HG03354 (cell line): Measurements from ENCODE around the gene DNASE1L2.

Source experiments
- ATAC-seq: cut with Tn5 transposase; IDR thresholded peaks from one replicate; pipeline ENCODE4 v1.9.1; 2021; ENCODE audit warnings: mild to moderate bottlenecking; ENCODE audit not compliant: unreplicated experiment, poor library complexity, severe bottlenecking

The DNASE1L2 gene

GRCh38 chr16:2236337-2237101, at the start of gene DNASE1L2:
DNASE1L2 (plus strand) TSS chr16:2236444; CDS start chr16:2236817, 373 bp downstream.
- no peak for ATAC-seq

DNA sequence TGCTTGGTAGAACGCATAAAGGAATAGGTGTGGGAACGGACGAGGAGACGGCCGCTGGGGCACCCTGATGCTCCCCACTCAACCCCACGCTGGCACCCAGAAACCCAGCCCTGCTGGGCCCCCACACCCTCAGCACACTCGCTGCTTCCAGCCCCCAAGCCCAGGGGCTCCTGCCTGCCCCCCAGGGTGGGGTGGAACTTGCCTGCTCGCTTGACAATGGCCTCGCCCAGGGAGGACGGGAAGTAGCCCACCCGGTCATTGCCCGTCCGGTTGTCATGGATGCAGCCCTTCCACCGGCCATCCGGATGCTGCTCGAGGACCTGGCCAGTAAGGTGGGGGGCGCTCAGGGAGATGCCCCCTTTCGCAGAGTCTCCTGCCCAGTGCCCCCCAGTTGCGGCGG, 49.7 kb upstream of the DNASE1L2 start:
- no peak for ATAC-seq

DNA sequence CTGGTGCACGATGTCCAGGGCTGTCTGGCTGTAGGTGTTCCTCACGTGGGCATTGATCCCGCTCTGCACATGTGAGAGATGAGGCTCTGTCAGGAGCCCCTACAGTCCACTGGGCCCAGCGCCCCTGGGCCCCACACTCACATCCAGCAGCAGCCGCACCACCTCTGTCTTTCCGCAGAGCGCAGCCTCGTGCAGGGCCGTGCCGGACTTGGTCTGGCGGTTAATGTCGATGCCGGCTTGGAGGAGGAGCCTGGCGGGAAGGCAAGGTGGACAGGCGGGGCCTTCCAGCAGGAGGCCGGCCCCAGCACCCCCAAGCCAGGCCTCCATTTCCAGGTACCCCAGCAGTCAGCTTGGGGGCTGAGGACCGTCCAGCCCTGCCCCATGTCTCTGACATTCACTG, 49.0 kb upstream of the DNASE1L2 start:
- ATAC-seq = no peak

DNA sequence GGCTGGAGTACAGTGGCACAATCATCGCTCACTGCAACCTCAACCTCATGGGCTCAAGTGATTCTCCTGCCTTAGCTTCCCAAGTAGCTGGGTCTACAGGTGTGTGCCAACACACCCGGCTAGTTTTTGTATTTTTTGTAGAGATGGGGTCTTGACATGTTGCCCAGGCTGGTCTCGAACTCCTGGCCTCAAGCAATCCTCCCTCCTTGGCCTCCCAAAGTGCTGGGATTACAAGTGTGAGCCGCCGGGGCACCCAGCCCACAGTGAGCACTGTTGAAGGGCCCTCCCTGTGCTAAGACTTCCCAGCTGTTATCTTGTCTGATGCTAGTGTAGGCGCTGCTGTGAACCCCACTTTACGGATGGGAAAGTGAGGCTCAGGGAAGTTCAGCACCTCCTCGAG, 47.8 kb upstream of the DNASE1L2 start:
- no peak for ATAC-seq

DNA sequence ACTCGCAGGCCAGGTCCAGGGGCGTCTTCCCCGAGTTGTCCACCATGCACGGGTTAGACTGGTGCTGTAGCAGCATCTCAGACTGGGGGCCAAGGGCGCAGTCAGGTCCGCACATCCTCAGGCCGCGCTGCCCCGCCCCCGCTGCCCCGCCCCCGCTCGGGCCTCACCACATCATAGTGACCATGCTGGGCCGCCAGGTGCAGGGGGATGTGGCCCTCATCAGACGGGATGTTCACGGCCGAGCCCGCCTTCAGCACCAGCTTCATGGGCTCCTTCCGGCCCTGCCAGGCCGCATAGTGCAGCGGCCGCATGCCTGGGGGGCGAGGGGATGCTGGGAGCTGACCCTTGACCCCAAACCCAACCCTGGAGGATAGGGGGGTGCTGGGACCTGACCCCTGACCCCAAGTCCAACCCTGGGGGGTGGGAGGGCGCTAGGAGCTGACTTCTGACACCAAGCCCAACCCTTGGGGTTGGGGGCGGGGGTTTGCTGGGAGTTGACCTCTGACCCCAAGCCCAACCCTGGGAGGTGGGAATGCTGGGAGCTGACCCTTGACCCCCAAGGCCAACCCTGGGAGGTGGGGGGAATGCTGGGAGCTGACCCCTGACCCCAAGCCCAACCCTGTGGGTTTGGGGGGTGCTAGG, 46.9 kb upstream of the DNASE1L2 start:
- ATAC-seq = no peak

GRCh38 chr16:2190002-2190658, 46.1 kb upstream of the DNASE1L2 start:
- no peak for ATAC-seq

DNA sequence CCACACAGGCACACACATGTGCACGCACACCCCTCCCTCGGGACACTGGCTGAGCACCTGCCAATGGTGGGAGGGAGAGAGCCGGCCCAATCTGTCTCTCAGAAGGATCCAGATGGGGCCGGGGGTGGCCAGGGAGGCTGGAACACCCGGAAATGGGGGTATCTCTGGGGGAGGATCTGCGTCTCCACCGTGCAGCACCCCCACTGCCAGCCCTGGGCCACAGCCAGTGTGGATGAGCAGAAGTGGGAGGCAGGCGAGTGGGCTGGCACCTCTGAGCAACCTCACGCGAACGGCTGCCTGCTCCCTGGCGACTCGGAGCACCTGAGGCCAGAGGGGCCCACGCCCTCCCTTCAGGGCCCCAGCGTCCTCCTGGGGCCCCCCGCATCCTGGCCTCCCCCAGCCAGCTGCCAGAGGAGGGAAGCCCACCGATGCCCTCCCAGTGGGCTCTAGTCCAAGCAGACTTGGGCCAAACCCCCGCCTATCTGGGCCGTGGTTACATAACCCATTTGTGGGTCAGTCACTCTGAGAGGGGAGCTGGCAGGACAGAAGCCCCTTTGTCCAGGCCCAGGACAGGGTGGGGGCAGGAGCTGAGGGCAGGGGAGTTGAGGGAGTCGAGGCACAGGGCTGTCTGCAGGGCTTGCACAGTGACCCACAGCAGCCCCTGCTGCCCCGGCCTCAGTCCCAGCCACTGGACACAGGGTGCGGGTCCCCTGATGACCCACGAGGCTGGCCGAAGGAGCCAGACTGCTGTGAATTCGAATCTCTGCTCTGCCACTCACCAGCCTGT, 45.4 kb upstream of the DNASE1L2 start:
- ATAC-seq = no peak

- no peak for ATAC-seq
These were observed 44.9 kb upstream of the DNASE1L2 start for GRCh38 chr16:2191446-2191706.

DNA sequence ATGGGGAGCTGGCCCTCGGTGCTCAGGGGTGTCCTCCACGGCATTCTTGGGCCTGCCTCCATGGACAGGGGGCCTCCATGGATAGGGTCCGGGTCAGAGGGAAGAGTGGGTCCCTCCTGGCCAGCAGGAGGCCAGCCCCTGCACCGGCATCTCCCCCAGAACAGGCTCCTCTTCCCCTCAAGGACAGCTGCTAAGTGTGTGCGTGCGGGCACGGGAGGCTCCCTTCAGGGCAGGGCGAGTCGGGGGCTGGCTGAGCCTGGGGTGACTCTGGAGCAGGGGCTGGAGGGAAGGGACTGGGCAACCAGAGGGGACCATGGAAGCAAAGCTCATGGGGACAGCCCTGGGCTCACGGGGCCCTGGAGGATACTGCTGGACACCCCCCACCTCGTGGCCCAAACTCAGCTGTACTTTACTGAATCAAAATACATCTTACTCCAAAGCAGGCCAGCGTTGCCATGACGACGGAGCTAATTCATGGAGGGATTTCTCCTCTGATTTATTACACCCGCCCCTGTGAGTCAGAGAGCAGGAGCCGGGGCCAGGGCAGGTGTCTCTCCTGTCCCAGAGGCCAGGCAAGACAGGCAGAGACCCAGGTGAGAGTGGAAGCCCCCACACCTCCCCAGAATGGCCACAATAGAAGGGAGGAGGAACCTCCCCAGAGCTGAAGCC, 41.9 kb upstream of the DNASE1L2 start:
- ATAC-seq = no peak

GRCh38 chr16:2194852-2195321, 41.4 kb upstream of the DNASE1L2 start:
- ATAC-seq = no peak

- no peak for ATAC-seq
These were observed 40.7 kb upstream of the DNASE1L2 start for GRCh38 chr16:2195322-2196161.

- no peak for ATAC-seq
These were observed 39.9 kb upstream of the DNASE1L2 start, which contains the start of gene CASKIN1 for GRCh38 chr16:2196162-2196980. CASKIN1 (minus strand) TSS chr16:2196605; CDS start chr16:2196432, 173 bp downstream.

DNA sequence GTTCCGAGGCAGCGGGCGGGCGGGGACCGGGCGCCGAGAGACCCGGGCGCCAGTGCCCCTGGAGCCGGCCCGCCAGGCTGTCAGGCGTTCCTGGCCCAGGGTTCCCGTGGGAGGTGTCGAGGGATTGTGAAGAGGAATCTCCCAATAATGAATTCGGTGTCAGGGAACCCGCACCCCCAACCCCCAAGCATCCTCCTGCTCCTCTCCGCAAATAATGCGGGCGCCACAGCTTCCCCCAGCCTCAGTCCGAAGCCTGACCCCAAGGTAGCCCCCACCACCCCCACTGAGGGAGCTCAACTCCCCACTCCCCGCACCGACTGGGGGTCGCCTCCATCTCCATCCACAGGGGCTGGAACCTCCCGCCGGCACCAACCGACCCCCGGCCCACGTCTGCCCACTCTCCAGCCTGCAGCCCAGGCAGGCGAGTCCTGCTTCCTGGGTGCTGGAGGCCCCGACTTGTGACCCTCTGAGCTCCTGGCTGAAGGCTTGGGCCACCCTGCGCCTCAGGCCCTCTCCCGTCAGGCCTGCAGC, 39.2 kb upstream of the DNASE1L2 start:
- ATAC-seq = no peak

GRCh38 chr16:2197765-2198164, 38.5 kb upstream of the DNASE1L2 start:
- ATAC-seq = no peak

DNA sequence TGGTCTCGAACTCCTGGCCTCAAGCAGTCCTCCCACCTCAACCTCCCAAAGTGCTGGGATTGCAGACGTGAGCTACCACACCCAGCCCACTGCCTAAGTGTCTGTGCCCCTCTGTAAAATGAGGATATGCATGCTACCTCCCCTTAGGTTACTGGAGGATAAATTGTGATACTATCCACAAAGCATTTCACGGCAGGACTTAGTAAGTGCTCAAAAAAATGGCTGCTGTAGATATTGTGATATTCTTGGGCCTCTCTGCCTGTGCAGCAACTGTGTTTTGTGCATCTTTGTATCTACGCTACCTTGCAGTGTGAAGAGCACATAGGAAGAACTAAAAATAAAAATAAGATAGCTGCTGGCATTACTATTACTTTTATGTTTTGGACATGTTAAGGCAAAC, 38.0 kb upstream of the DNASE1L2 start:
- no peak for ATAC-seq

DNA sequence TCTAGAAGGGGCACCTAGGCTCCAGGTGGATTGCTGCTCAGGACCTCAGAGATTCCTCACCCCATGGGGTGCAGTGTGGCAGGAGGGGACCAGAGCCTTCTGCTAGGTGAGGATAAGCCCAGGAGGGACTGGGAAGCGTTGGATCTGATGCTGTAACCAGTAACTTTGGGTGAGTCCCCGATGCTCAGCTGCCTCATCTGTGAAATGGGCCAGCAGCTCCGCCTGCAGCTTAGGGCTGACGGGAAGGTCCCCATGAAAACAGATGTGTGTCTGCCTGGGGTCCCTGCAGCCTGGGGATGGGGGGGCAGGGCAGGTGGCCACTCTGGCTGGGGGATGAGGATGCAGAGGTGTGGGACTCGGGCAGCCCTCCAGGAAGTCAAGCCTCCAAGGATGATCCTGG, 37.1 kb upstream of the DNASE1L2 start:
- ATAC-seq = no peak

DNA sequence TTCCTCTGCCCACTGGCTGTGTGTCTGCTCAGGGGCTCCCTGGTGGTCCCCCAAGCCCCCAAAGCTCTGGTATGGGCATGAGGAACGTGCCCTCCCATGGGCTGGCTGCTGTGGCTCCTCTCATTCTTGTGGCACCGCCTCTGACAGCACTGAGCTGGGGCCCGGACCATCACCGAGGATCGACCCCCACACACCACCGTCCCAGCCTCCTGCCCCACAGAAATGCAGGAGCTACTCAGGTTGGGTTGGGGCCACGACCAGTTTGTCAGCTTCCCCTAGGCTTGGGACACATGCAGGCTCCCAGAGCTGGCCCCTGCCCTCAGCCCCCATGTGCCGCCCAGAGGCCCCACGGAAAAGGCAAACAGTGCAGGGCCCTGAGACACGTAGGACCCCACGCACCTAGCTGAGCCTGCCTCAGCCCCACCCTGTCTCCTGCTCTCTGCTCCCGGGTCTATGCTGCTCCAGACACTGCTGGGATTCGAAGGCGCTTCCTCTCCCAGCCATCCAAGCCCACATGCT, 36.6 kb upstream of the DNASE1L2 start:
- no peak for ATAC-seq

DNA sequence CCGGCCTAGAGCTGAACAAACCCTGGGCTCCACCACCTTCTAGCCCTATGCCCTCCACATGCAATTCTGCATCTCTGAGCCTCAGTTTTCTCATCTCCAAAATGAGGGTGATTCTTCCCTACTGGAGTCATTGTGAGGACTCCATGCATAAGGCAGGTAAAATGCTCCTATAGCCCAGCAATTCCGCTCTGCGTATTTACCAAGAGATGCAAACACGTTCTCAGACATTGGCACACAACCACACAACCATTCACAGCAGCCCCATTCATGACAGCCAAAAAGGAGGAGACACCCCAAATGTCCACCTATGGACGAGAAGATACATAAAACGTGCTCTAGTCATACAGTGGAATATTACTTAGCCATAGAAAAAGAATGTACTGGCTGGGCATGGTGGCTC, 35.9 kb upstream of the DNASE1L2 start:
- no peak for ATAC-seq
